DND-41 (cell line): ENCODE measurements around the gene RNF144B.

Experiments used
- ATAC-seq: fragments of 200-7000 bp; cut with Tn5 transposase; 3 replicates; pipeline ENCODE4 v1.9.1; 2021; ENCODE audit warnings: low read depth; ENCODE audit not compliant: insufficient read depth
- DNase-seq: peaks from one replicate; pipeline ENCODE4 v3.0.0-alpha.2; 2020
- H2AFZ ChIP-seq: 2 replicates; pipeline ENCODE4 v1.6.0; 2012; ENCODE audit warnings: low read depth, low read length
- H3K27ac ChIP-seq: 2 replicates; pipeline ENCODE4 v1.5.1; 2012; ENCODE audit warnings: low read length, inconsistent platforms
- H3K27me3 ChIP-seq: fragments of 200-600 bp; sonication (generic); 2 replicates; pipeline ENCODE4 v1.6.0; 2012; ENCODE audit warnings: low read length, mild to moderate bottlenecking, inconsistent platforms; ENCODE audit not compliant: insufficient read depth, poor library complexity
- H3K36me3 ChIP-seq: 2 replicates; pipeline ENCODE4 v1.5.1; 2012; ENCODE audit warnings: low read length, inconsistent platforms; ENCODE audit not compliant: insufficient read depth
- H3K4me1 ChIP-seq: 2 replicates; pipeline ENCODE4 v1.5.1; 2012; ENCODE audit warnings: mild to moderate bottlenecking, low read length; ENCODE audit not compliant: insufficient read depth
- H3K4me2 ChIP-seq: 2 replicates; pipeline ENCODE4 v1.6.0; 2012; ENCODE audit warnings: mild to moderate bottlenecking, moderate library complexity, low read length, inconsistent platforms; ENCODE audit not compliant: insufficient read depth
- H3K4me3 ChIP-seq, 2 experiments: fragments of 200-600 bp in 1 of 2; shearing (Covaris generic) in 1 of 2; 2 replicates each; pipeline ENCODE4 v1.5.1; 2012 to 2016; ENCODE audit warnings: inconsistent platforms in 2 of 2, low read length in 2 of 2, mild to moderate bottlenecking in 2 of 2, low read depth in 1 of 2, moderate library complexity in 1 of 2
- H3K79me2 ChIP-seq: 2 replicates; pipeline ENCODE4 v1.6.0; 2012; ENCODE audit warnings: low read length, inconsistent platforms; ENCODE audit not compliant: insufficient read depth
- H3K9ac ChIP-seq: 2 replicates; pipeline ENCODE4 v1.6.0; 2012; ENCODE audit warnings: low read depth, mild to moderate bottlenecking, inconsistent platforms, low read length, moderate library complexity
- H3K9me3 ChIP-seq: 2 replicates; pipeline ENCODE4 v1.5.1; 2012; ENCODE audit warnings: low read length, moderate library complexity, mild to moderate bottlenecking, inconsistent platforms; ENCODE audit not compliant: insufficient read depth, severe bottlenecking
- H4K20me1 ChIP-seq: 2 replicates; pipeline ENCODE4 v1.6.0; 2012; ENCODE audit warnings: low read length; ENCODE audit not compliant: insufficient read depth
- EZH2 ChIP-seq: IDR thresholded peaks from 3 replicates; pipeline ENCODE4 v1.6.1; 2012; ENCODE audit warnings: borderline replicate concordance, low read depth, mild to moderate bottlenecking, moderate library complexity, low read length, inconsistent platforms; ENCODE audit not compliant: severe bottlenecking
- TF ChIP-seq, protein P1 (sequence below): IDR thresholded peaks from 2 replicates; pipeline ENCODE4 v1.5.1; 2012; ENCODE audit warnings: borderline replicate concordance, low read length, moderate library complexity, mild to moderate bottlenecking; ENCODE audit not compliant: poor library complexity, severe bottlenecking; ENCODE audit errors: extremely low read depth

RNF144B gene

DNA sequence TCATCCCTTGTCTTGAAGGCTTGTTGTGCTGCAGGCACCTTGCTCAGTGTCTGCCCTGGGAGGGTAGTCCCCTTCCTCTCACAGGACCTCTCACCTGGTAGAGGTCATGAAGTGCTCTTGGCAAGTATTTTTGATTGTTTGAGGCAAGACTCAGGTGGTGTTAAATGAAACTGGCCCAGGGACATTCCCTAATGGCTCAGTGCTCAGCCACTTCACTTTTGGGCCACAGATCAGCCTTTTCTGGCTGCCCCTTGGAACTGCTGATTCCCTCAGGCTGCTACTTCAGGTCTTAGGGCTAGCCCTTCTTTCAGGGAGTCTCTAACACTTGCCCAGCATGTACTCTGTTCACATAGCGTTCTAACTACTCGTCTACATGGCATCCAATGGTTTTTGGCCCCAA, 111.3 kb downstream of the RNF144B start:
- H3K36me3 ChIP-seq: no peaks in the 10 kb centered on the region
- H3K79me2 ChIP-seq: no peaks in the 10 kb centered on the region
- no peak overlapping the region for H3K9ac ChIP-seq
- H3K4me2 ChIP-seq: no peak overlapping the region
- no peaks in the 10 kb centered on the region for H3K4me1 ChIP-seq
- no peaks in the 10 kb centered on the region for H3K27me3 ChIP-seq
- no peak overlapping the region for H3K4me3 ChIP-seq
- no peaks in the 10 kb centered on the region for H3K9me3 ChIP-seq
- H2AFZ ChIP-seq: no peak overlapping the region
- no peaks in the 10 kb centered on the region for H4K20me1 ChIP-seq
- DNase-seq (no peak), ATAC-seq (no peak)
- no peak overlapping the region for H3K27ac ChIP-seq
- no peak for TF ChIP-seq EZH2
- TF ChIP-seq, protein P1, sequence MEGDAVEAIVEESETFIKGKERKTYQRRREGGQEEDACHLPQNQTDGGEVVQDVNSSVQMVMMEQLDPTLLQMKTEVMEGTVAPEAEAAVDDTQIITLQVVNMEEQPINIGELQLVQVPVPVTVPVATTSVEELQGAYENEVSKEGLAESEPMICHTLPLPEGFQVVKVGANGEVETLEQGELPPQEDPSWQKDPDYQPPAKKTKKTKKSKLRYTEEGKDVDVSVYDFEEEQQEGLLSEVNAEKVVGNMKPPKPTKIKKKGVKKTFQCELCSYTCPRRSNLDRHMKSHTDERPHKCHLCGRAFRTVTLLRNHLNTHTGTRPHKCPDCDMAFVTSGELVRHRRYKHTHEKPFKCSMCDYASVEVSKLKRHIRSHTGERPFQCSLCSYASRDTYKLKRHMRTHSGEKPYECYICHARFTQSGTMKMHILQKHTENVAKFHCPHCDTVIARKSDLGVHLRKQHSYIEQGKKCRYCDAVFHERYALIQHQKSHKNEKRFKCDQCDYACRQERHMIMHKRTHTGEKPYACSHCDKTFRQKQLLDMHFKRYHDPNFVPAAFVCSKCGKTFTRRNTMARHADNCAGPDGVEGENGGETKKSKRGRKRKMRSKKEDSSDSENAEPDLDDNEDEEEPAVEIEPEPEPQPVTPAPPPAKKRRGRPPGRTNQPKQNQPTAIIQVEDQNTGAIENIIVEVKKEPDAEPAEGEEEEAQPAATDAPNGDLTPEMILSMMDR: no peak

- Histone ChIP-seq H3K9me3 (no peaks in the 10 kb centered on the region), H4K20me1 (no peaks in the 10 kb centered on the region), H3K79me2 (no peaks in the 10 kb centered on the region), H3K27me3 (no peaks in the 10 kb centered on the region), H3K4me2 (no peak overlapping the region), H2AFZ (no peak overlapping the region), H3K4me1 (no peaks in the 10 kb centered on the region), H3K27ac (no peak overlapping the region), H3K36me3 (no peaks in the 10 kb centered on the region), H3K4me3 (no peak overlapping the region), H3K9ac (no peak overlapping the region)
- DNase-seq (no peak), ATAC-seq (no peak)
- no peak for TF ChIP-seq EZH2
- TF ChIP-seq, protein P1: no peak
Measured at GRCh38 chr6:18500921-18501662, 113.9 kb downstream of the RNF144B start.

DNA sequence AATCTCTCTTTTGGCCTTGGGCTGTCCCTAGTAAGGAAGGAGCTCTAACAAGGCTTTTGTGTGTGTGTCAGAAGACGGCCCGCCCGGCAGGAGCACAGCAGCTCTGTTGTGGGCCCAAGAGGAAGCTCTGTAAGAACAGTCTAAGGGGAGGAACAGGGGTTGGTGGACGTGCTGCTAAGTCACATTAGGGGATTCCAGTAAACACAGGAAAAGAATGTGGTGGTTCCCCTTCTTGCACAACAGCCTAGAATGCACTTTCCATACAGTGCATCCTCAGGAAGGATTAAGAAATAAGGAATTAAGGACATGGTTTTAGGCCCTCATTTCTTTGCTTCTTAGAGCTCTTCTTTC, 114.5 kb downstream of the RNF144B start:
- H3K4me2 ChIP-seq: no peak overlapping the region

More for the DNA sequence above, 114.5 kb downstream of the RNF144B start:
- Histone ChIP-seq H3K27ac (no peak overlapping the region), H3K9me3 (no peaks in the 10 kb centered on the region), H3K27me3 (no peaks in the 10 kb centered on the region), H3K9ac (no peak overlapping the region), H3K79me2 (no peaks in the 10 kb centered on the region), H3K4me1 (no peaks in the 10 kb centered on the region), H4K20me1 (no peaks in the 10 kb centered on the region), H2AFZ (no peak overlapping the region), H3K36me3 (no peaks in the 10 kb centered on the region), H3K4me3 (no peak overlapping the region)
- DNase-seq: no peak
- ATAC-seq: no peak
- TF ChIP-seq EZH2: no peak
- TF ChIP-seq, protein P1: no peak
